PC-9 (cell line): ENCODE measurements around the gene WNT3.

Experiments
- EZH2 ChIP-seq: fragments of 200-600 bp; sonication (generic); IDR thresholded peaks from 2 replicates; pipeline ENCODE4 v1.8.0; 2017; ENCODE audit warnings: antibody characterized with exemption, low read depth
- TF ChIP-seq, protein P1 (sequence below): fragments of 200-600 bp; sonication (generic); conservative IDR thresholded peaks from 2 replicates; pipeline ENCODE4 v1.6.1; 2017; ENCODE audit warnings: mixed run types, antibody characterized with exemption, mild to moderate bottlenecking, moderate library complexity

DNA sequence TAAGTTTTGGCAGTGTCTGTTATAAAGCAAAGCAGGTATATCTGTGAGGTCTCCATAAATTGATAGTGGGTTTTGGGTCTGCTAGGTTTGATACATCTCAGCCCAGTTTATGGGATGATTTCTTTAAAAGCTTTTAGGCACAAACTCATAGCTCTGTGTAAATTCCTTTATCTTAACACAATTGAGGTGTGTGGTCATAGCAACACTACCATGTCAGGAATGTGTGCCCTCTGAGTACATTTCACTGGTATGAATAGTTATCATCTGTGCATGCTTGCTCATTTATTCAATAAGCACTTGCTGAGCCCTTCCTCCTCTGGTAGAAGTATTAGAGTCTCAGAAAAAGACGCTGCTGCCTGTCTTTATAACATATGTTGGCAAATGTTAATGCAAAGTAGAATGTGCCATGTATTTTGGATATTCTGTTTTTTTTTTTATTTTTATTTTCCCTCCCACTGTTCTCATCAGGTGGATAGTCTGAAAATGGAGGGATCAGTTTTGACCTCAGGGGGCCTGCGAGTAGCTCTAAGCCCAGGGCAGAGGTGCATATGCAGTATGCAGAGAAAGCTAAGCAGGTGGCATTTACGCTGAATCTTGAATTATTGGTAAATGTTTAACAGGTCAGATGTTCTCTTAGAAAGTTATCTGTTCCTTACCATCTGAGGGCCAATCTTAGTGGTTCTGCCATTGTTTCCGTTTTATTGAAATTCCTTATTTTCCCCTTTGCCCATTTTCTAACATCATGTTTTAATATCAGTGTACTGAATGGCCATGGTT lies 90.7 kb downstream of the WNT3 start:
- TF ChIP-seq, protein P1, sequence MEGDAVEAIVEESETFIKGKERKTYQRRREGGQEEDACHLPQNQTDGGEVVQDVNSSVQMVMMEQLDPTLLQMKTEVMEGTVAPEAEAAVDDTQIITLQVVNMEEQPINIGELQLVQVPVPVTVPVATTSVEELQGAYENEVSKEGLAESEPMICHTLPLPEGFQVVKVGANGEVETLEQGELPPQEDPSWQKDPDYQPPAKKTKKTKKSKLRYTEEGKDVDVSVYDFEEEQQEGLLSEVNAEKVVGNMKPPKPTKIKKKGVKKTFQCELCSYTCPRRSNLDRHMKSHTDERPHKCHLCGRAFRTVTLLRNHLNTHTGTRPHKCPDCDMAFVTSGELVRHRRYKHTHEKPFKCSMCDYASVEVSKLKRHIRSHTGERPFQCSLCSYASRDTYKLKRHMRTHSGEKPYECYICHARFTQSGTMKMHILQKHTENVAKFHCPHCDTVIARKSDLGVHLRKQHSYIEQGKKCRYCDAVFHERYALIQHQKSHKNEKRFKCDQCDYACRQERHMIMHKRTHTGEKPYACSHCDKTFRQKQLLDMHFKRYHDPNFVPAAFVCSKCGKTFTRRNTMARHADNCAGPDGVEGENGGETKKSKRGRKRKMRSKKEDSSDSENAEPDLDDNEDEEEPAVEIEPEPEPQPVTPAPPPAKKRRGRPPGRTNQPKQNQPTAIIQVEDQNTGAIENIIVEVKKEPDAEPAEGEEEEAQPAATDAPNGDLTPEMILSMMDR, result no peak
- TF ChIP-seq EZH2, result no peak
